Measurements from ENCODE around the gene KSR1. TPM values are rescaled to one million over a fixed set of nuclear protein-coding genes. Genes with fewer than 3 reads are reported as not detected.
A peak's percentile ranks its signal among the peaks of the same experiment; 100 is the strongest.

Gene KSR1
- total RNA-seq, 4 donors from 2014 or later = 10.0 to 15.2 (median 13.9) TPM

DNA sequence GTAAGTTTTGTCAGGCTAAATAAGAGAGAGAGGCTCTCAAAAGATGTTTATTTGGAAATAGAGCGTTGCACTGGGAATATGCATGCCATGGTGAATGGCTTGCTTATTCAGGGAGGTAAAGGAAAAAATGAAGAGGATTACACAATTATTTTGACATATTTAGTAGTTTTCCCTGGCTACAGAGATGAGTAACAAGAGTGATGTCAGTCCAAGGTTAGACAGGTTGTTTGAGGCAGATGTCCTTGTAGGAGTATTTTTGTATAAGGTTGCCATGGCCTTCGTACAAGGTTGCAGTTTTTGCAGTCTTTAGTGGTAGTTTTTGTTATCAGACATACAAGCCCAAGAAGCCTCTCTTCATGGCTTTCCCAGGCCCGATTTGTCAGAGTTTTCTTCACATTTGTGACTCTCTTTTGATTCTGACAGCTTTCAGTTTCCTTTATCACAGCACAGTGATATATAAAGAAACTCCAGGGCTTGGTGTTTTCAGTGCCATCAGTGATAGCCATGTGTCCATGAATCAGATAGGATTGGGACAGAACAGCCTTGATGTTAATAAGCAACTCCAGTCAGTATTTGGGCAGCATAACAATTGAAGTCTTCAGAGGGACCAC lies 156.0 kb downstream of the KSR1 start:
- no peak overlapping the region for H3K27ac ChIP-seq
- H3K4me1 ChIP-seq = no peaks in the 10 kb centered on the region
- H3K9me3 ChIP-seq = no peaks in the 10 kb centered on the region
- H3K27me3 ChIP-seq = no peaks in the 10 kb centered on the region
- H3K4me3 ChIP-seq = no peak overlapping the region
- ATAC-seq = peak; percentile 35
- peaks cover 0 to 96% of the 10 kb centered on the region in 2 donors for H3K36me3 ChIP-seq
- TF ChIP-seq POLR2AphosphoS5 (IDR thresholded peaks at IDR 0.05) = no peak
- TF ChIP-seq, protein P1, sequence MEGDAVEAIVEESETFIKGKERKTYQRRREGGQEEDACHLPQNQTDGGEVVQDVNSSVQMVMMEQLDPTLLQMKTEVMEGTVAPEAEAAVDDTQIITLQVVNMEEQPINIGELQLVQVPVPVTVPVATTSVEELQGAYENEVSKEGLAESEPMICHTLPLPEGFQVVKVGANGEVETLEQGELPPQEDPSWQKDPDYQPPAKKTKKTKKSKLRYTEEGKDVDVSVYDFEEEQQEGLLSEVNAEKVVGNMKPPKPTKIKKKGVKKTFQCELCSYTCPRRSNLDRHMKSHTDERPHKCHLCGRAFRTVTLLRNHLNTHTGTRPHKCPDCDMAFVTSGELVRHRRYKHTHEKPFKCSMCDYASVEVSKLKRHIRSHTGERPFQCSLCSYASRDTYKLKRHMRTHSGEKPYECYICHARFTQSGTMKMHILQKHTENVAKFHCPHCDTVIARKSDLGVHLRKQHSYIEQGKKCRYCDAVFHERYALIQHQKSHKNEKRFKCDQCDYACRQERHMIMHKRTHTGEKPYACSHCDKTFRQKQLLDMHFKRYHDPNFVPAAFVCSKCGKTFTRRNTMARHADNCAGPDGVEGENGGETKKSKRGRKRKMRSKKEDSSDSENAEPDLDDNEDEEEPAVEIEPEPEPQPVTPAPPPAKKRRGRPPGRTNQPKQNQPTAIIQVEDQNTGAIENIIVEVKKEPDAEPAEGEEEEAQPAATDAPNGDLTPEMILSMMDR (IDR thresholded peaks at IDR 0.05) = no peak
- no peak for TF ChIP-seq EP300 (IDR thresholded peaks at IDR 0.05)
- TF ChIP-seq POLR2A (IDR thresholded peaks at IDR 0.05) = no peak
- 59 to 82% methylated on average over 3 of the region's 3 CpGs for WGBS, 2 donors (ENCODE audit: low coverage in 1 of 2)

DNA sequence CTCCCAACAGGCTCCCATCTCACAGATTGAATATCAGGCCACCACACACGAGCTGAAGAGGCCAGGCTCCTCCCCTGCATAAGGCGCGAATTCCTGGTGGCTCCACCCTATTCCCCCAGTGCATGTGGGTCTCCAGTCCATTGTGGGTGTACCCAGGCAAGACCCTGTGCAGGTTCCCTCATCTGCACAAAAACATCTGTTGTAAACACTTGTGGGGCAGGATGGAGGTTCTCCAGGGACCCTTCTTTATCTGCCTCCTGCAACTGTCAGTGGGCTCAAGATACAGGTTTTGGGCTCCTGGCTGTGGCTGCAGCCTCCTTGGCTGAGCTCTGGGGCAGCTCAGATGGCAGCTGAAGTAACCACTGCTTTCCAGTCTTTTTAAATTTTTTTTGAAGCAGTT lies 157.2 kb downstream of the KSR1 start:
- no peaks in the 10 kb centered on the region for H3K4me1 ChIP-seq
- H3K4me3 ChIP-seq = no peak overlapping the region
- no peak for TF ChIP-seq EP300 (IDR thresholded peaks at IDR 0.05)
- TF ChIP-seq, protein P1 (IDR thresholded peaks at IDR 0.05) = no peak
- no peak for TF ChIP-seq POLR2AphosphoS5 (IDR thresholded peaks at IDR 0.05)
- no peak for TF ChIP-seq POLR2A (IDR thresholded peaks at IDR 0.05)
- no peak overlapping the region for H3K27ac ChIP-seq
- 60% methylated on average over 1 of the region's 3 CpGs; no CpG with 5 or more reads in 1 of the 2 donors for whole genome bisulfite sequencing, 2 donors (ENCODE audit: low coverage in 1 of 2)
- ATAC-seq = no peak
- H3K9me3 ChIP-seq = no peaks in the 10 kb centered on the region
- H3K36me3 ChIP-seq = peaks cover 0 to 96% of the 10 kb centered on the region in 2 donors
- no peaks in the 10 kb centered on the region for H3K27me3 ChIP-seq

DNA sequence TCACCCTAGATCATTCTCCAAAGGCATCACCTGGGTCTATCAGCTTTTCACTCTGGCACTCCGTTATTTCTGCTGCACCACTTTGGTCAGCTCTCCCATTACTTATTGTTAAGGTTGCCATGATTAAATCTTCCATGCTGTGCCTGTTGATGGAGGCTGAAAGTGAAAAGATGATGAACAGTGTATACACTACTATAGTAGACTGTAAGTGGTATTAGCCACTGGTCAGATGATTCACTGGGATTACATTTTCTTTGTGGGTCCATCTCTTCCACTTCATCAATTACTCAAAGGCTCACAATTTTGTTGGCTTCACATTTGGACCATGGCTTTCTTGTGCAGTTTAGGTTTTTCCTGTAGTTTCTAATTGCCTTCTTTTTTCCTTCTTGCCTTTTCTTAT lies 158.9 kb downstream of the KSR1 start:
- TF ChIP-seq POLR2A (IDR thresholded peaks at IDR 0.05) (no peak), POLR2AphosphoS5 (IDR thresholded peaks at IDR 0.05) (no peak), EP300 (IDR thresholded peaks at IDR 0.05) (no peak)
- TF ChIP-seq, protein P1 (IDR thresholded peaks at IDR 0.05) = no peak
- no peak overlapping the region for H3K4me3 ChIP-seq
- no peaks in the 10 kb centered on the region for H3K27me3 ChIP-seq
- H3K4me1 ChIP-seq = no peaks in the 10 kb centered on the region
- H3K36me3 ChIP-seq = peaks cover 0 to 96% of the 10 kb centered on the region in 2 donors
- 100% methylated on average over 1 of the region's 1 CpG for WGBS, 2 donors (ENCODE audit: low coverage in 1 of 2)
- no peak overlapping the region for H3K27ac ChIP-seq
- no peak for ATAC-seq
- H3K9me3 ChIP-seq = no peaks in the 10 kb centered on the region

DNA sequence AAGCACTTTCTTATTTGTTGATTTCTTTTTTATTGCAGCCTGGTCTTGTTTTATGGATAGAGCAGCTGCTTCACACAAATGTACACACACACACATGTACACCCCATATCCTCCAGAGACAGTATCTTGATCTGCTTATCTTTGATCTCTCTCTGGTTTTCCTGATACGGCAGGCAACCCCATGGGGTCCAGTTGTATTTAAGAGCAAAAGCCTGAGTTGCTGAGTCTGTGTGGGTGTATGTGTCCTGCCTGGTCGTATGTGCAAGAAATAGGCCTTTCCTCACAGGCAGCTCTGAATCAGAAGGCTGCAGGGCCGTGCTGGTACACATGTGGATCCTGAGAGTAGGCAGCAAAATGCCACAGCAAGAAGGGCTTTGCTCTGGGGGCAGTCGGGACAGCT lies 160.2 kb downstream of the KSR1 start:
- ATAC-seq = no peak
- Histone ChIP-seq H3K4me3 (no peak overlapping the region), H3K4me1 (no peaks in the 10 kb centered on the region), H3K27ac (no peak overlapping the region), H3K27me3 (no peaks in the 10 kb centered on the region), H3K36me3 (peaks cover 0 to 98% of the 10 kb centered on the region in 2 donors), H3K9me3 (no peaks in the 10 kb centered on the region)
- 100% methylated on average over 1 of the region's 4 CpGs; no CpG with 5 or more reads in 1 of the 2 donors for WGBS, 2 donors (ENCODE audit: low coverage in 1 of 2)
- no peak for TF ChIP-seq POLR2AphosphoS5 (IDR thresholded peaks at IDR 0.05)
- no peak for TF ChIP-seq EP300 (IDR thresholded peaks at IDR 0.05)
- TF ChIP-seq, protein P1 (IDR thresholded peaks at IDR 0.05) = no peak
- no peak for TF ChIP-seq POLR2A (IDR thresholded peaks at IDR 0.05)

DNA sequence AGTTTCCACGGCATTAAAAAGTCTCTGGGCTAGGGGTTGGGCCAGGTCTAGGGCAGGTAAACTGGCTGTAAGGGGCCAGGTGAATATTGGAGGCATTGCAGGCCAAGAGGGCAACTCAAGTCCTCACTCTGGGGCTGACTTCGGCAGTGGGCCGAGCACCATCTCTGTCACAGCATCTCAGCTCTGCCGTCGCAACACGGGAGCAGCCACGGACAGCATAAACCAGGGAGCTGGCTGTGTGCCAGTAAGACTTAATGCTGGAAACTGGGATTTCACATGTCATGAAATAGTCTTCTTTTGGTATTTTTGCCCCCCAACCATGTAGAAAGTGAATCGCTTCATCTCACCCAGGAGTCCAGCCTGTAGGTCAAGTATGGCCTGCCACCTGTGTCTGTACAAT lies 162.2 kb downstream of the KSR1 start:
- H3K9me3 ChIP-seq = no peaks in the 10 kb centered on the region
- no peak overlapping the region for H3K4me3 ChIP-seq
- no peaks in the 10 kb centered on the region for H3K27me3 ChIP-seq
- peaks cover 0 to 11% (median 0%) of the 10 kb centered on the region in 3 donors for H3K4me1 ChIP-seq
- H3K36me3 ChIP-seq = peaks cover 0 to 99% of the 10 kb centered on the region in 2 donors
- ATAC-seq = no peak
- 92 to 100% methylated on average over 1 to 5 of the region's 8 CpGs for WGBS, 2 donors (ENCODE audit: low coverage in 1 of 2)
- no peak overlapping the region for H3K27ac ChIP-seq
- TF ChIP-seq POLR2A (IDR thresholded peaks at IDR 0.05) (no peak), POLR2AphosphoS5 (IDR thresholded peaks at IDR 0.05) (no peak), EP300 (IDR thresholded peaks at IDR 0.05) (no peak)
- TF ChIP-seq, protein P1 (IDR thresholded peaks at IDR 0.05) = no peak
